HepG2 (cell line): Measurements from ENCODE around the gene ZMIZ1. TPM values are rescaled to one million over a fixed set of nuclear protein-coding genes. Genes with fewer than 3 reads are reported as not detected.

Experiments
- HOXA5 ChIP-seq: sonication (generic); formaldehyde crosslinking; IDR thresholded peaks from 2 replicates; pipeline ENCODE4 v1.4.0; 2020; ENCODE audit warnings: missing genetic modification reagents
- ISL2 ChIP-seq: sonication (generic); formaldehyde crosslinking; IDR thresholded peaks from 2 replicates; pipeline ENCODE4 v1.5.0; 2020; ENCODE audit warnings: missing genetic modification reagents
- NR1H2 ChIP-seq: sonication (generic); formaldehyde crosslinking; IDR thresholded peaks from 2 replicates; pipeline ENCODE4 v1.8.1; 2022; ENCODE audit warnings: low read depth, missing genetic modification reagents, borderline replicate concordance
- TAF1 ChIP-seq: sonication (generic); formaldehyde crosslinking; IDR thresholded peaks from 2 replicates; pipeline ENCODE4 v1.4.0; 2020; ENCODE audit warnings: missing genetic modification reagents
- TBL1XR1 ChIP-seq: fragments of 150-350 bp; IDR thresholded peaks from 2 replicates; pipeline ENCODE4 v1.6.1; 2014; ENCODE audit warnings: borderline replicate concordance, low read length; ENCODE audit not compliant: partially characterized antibody
- ZBTB20 ChIP-seq: sonication (generic); formaldehyde crosslinking; IDR thresholded peaks from 2 replicates; pipeline ENCODE4 v1.8.1; 2023; ENCODE audit warnings: missing genetic modification reagents, low read depth, mild to moderate bottlenecking, borderline replicate concordance
- ZNF274 ChIP-seq: sonication (generic); formaldehyde crosslinking; IDR thresholded peaks from 2 replicates; pipeline ENCODE4 v1.5.1; 2020; ENCODE audit warnings: mild to moderate bottlenecking, missing genetic modification reagents
- ZNF296 ChIP-seq: sonication (generic); formaldehyde crosslinking; conservative IDR thresholded peaks from 2 replicates; pipeline ENCODE4 v1.5.0; 2020; ENCODE audit warnings: mild to moderate bottlenecking, missing genetic modification reagents
- ZNF350 ChIP-seq: sonication (generic); formaldehyde crosslinking; IDR thresholded peaks from 2 replicates; pipeline ENCODE4 v1.4.0; 2020; ENCODE audit warnings: mild to moderate bottlenecking, low read depth, missing genetic modification reagents, borderline replicate concordance
- ZNF788 ChIP-seq: sonication (generic); formaldehyde crosslinking; IDR thresholded peaks from 2 replicates; pipeline ENCODE4 v1.5.0; 2020; ENCODE audit warnings: mild to moderate bottlenecking, missing genetic modification reagents, borderline replicate concordance
- polyA plus RNA-seq, 8 experiments: library from polyadenylated mRNA; depleted of rRNA in 3 of 8; stranded (reverse) in 7 of 8; unstranded in 1 of 8; fragments of >200 nt; fragmentation: Illumina TruSeq in 4 of 8; extraction: Trizol in 4 of 8; gene quantifications; 2 replicates each; pipeline versions ENCODE4 v1.2.1 to v1.2.3, GENCODE V29; 2011 to 2016; ENCODE audit warnings: low read depth in 4 of 8, missing spikeins in 1 of 8, mixed read lengths in 1 of 8; ENCODE audit not compliant: insufficient read depth in 1 of 8
- total RNA-seq, 5 experiments: library from RNA; depleted of rRNA; stranded (reverse); fragments of >200 nt; fragmentation: Illumina TruSeq; extraction: Trizol; gene quantifications; 2 replicates each; pipeline ENCODE4 v1.2.3, GENCODE V29; 2016; ENCODE audit warnings: low read depth in 1 of 5
- TF ChIP-seq, protein P1 (sequence below): sonication (generic); formaldehyde crosslinking; IDR thresholded peaks from 2 replicates; pipeline ENCODE4 v1.4.0; 2020; ENCODE audit warnings: missing genetic modification reagents
- TF ChIP-seq, protein P2 (sequence below): sonication (generic); formaldehyde crosslinking; IDR thresholded peaks from 2 replicates; pipeline ENCODE4 v1.5.0; 2020; ENCODE audit warnings: mild to moderate bottlenecking, missing genetic modification reagents
- TF ChIP-seq, protein P3 (sequence below): IDR thresholded peaks from 2 replicates; pipeline ENCODE4 v1.6.1; 2018; ENCODE audit warnings: missing genetic modification reagents, mild to moderate bottlenecking, missing compliant biosample characterization
- TF ChIP-seq, protein P4 (sequence below): sonication (generic); formaldehyde crosslinking; IDR thresholded peaks from 2 replicates; pipeline ENCODE4 v1.8.1; 2022; ENCODE audit warnings: low read depth, mild to moderate bottlenecking, missing genetic modification reagents

The ZMIZ1 gene
- total and polyA plus RNA-seq, 2 of the 13 experiments (the other 11 are each of a cell fraction or from before 2014, with no cell fraction given): 5.3 to 10.2 TPM

DNA sequence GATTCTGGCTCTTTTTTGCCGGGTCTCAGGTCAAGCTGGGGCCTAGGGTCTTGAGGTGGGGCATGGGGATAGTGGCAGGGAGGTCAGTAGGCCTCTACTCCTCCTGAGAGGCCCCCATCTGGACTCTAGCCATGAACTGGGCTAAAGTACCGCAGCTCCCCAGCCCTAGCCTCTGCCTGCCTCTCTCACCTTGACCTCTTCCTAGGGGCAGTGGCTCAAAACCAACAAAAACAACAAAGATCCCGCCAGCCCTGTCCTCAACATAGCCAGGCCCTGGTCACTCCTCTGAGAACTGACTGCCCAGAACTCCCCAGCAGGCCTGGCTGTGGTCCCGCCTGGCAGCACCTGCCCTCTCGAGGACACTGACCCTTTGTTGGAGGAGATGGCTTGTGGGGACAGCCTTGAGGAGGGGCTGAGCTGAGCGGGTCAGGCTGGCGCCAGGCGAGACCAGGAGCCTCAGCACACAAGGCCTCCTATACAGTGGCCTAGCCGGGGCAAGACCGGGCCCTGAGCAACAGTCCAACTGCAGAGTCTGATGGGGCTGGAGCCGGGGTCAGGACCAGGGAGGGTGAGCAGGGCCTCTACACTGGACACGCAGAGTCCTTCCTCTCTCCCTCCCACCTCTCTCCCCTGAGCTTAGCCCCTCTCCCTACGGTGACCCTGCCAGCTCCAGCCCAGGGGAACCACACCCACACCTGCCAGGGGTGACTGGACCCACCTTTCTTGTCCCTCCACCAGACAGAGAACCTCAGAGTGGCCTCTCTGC is 266.9 kb downstream of the ZMIZ1 start (continued):
- TF ChIP-seq ZBTB20 (CRISPR knock-in tag) (peak; percentile 78), TAF1 (CRISPR knock-in tag) (peak; percentile 61), TBL1XR1 (peak; percentile 74), NR1H2 (peak; percentile 79; the same call in 1 of the 2 replicates), ZNF296 (CRISPR knock-in tag) (peak; percentile 100), ZNF788 (peak; percentile 95; the same call in 1 of the 2 replicates), ZNF274 (CRISPR knock-in tag) (peak; percentile 79), ZNF350 (CRISPR knock-in tag) (peak; percentile 98), HOXA5 (CRISPR knock-in tag) (peak; percentile 35; the same call in 1 of the 2 replicates), ISL2 (CRISPR knock-in tag) (peak; percentile 84)
- TF ChIP-seq, protein P1, sequence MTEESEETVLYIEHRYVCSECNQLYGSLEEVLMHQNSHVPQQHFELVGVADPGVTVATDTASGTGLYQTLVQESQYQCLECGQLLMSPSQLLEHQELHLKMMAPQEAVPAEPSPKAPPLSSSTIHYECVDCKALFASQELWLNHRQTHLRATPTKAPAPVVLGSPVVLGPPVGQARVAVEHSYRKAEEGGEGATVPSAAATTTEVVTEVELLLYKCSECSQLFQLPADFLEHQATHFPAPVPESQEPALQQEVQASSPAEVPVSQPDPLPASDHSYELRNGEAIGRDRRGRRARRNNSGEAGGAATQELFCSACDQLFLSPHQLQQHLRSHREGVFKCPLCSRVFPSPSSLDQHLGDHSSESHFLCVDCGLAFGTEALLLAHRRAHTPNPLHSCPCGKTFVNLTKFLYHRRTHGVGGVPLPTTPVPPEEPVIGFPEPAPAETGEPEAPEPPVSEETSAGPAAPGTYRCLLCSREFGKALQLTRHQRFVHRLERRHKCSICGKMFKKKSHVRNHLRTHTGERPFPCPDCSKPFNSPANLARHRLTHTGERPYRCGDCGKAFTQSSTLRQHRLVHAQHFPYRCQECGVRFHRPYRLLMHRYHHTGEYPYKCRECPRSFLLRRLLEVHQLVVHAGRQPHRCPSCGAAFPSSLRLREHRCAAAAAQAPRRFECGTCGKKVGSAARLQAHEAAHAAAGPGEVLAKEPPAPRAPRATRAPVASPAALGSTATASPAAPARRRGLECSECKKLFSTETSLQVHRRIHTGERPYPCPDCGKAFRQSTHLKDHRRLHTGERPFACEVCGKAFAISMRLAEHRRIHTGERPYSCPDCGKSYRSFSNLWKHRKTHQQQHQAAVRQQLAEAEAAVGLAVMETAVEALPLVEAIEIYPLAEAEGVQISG (CRISPR knock-in tag): peak; percentile 73
- TF ChIP-seq, protein P2, sequence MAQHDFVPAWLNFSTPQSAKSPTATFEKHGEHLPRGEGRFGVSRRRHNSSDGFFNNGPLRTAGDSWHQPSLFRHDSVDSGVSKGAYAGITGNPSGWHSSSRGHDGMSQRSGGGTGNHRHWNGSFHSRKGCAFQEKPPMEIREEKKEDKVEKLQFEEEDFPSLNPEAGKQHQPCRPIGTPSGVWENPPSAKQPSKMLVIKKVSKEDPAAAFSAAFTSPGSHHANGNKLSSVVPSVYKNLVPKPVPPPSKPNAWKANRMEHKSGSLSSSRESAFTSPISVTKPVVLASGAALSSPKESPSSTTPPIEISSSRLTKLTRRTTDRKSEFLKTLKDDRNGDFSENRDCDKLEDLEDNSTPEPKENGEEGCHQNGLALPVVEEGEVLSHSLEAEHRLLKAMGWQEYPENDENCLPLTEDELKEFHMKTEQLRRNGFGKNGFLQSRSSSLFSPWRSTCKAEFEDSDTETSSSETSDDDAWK: no peak
- TF ChIP-seq, protein P3, sequence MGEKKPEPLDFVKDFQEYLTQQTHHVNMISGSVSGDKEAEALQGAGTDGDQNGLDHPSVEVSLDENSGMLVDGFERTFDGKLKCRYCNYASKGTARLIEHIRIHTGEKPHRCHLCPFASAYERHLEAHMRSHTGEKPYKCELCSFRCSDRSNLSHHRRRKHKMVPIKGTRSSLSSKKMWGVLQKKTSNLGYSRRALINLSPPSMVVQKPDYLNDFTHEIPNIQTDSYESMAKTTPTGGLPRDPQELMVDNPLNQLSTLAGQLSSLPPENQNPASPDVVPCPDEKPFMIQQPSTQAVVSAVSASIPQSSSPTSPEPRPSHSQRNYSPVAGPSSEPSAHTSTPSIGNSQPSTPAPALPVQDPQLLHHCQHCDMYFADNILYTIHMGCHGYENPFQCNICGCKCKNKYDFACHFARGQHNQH (CRISPR knock-in tag): peak; percentile 95
- TF ChIP-seq, protein P4, sequence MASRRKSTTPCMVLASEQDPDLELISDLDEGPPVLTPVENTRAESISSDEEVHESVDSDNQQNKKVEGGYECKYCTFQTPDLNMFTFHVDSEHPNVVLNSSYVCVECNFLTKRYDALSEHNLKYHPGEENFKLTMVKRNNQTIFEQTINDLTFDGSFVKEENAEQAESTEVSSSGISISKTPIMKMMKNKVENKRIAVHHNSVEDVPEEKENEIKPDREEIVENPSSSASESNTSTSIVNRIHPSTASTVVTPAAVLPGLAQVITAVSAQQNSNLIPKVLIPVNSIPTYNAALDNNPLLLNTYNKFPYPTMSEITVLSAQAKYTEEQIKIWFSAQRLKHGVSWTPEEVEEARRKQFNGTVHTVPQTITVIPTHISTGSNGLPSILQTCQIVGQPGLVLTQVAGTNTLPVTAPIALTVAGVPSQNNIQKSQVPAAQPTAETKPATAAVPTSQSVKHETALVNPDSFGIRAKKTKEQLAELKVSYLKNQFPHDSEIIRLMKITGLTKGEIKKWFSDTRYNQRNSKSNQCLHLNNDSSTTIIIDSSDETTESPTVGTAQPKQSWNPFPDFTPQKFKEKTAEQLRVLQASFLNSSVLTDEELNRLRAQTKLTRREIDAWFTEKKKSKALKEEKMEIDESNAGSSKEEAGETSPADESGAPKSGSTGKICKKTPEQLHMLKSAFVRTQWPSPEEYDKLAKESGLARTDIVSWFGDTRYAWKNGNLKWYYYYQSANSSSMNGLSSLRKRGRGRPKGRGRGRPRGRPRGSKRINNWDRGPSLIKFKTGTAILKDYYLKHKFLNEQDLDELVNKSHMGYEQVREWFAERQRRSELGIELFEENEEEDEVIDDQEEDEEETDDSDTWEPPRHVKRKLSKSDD (CRISPR knock-in tag): no peak
